GM12874 (cell line): ENCODE results near the gene SLC24A2.

Experiments
- CTCF ChIP-seq: IDR thresholded peaks from 2 replicates; pipeline ENCODE4 v1.5.1; 2011; ENCODE audit warnings: low read depth, mild to moderate bottlenecking, control low read depth, low read length, moderate library complexity; ENCODE audit not compliant: insufficient read depth

The SLC24A2 gene

GRCh38 chr9:19782005-19782404, 6.8 kb downstream of the SLC24A2 start:
- TF ChIP-seq CTCF = no peak

GRCh38 chr9:19781240-19781639, 7.6 kb downstream of the SLC24A2 start:
- TF ChIP-seq CTCF = no peak

GRCh38 chr9:19771446-19771845, 17.4 kb downstream of the SLC24A2 start:
- no peak for TF ChIP-seq CTCF

- no peak for TF ChIP-seq CTCF
These were observed 17.9 kb downstream of the SLC24A2 start for GRCh38 chr9:19770973-19771372.

GRCh38 chr9:19769213-19769612, 19.6 kb downstream of the SLC24A2 start:
- TF ChIP-seq CTCF = no peak

GRCh38 chr9:19768798-19769197, 20.0 kb downstream of the SLC24A2 start:
- TF ChIP-seq CTCF = no peak

- TF ChIP-seq CTCF = no peak
These were observed 29.8 kb downstream of the SLC24A2 start for GRCh38 chr9:19759066-19759465.

GRCh38 chr9:19757745-19758144, 31.1 kb downstream of the SLC24A2 start:
- TF ChIP-seq CTCF = no peak
